GM23248 (cell line): ENCODE measurements around the gene GP1BA. TPM values are rescaled to one million over a fixed set of nuclear protein-coding genes. Genes with fewer than 3 reads are reported as not detected.

Source experiments
- DNase-seq: peaks from one replicate; pipeline ENCODE4 v3.0.0-alpha.2; 2015
- H2AFZ ChIP-seq: fragments of 200-600 bp; sonication (generic); 2 replicates; pipeline ENCODE4 v1.6.1; 2016; ENCODE audit warnings: antibody characterized with exemption
- H3F3A ChIP-seq: fragments of 200-600 bp; sonication (generic); 2 replicates; pipeline ENCODE4 v1.6.1; 2016; ENCODE audit warnings: mild to moderate bottlenecking, antibody characterized with exemption, mixed run types; ENCODE audit not compliant: insufficient read depth
- H3K27ac ChIP-seq: fragments of 200-600 bp; sonication (generic); 2 replicates; pipeline ENCODE4 v1.5.1; 2016; ENCODE audit warnings: mild to moderate bottlenecking
- H3K27me3 ChIP-seq: fragments of 200-600 bp; sonication (generic); replicated peaks from 2 replicates; pipeline ENCODE4 v1.6.1; 2016; ENCODE audit warnings: mild to moderate bottlenecking; ENCODE audit not compliant: insufficient read depth
- H3K36me3 ChIP-seq: fragments of 200-600 bp; sonication (generic); 2 replicates; pipeline ENCODE4 v1.6.1; 2016; ENCODE audit warnings: low read depth, mild to moderate bottlenecking
- H3K4me1 ChIP-seq: fragments of 200-600 bp; sonication (generic); 2 replicates; pipeline ENCODE4 v1.6.1; 2016; ENCODE audit warnings: mild to moderate bottlenecking; ENCODE audit not compliant: insufficient read depth
- H3K4me2 ChIP-seq: fragments of 200-600 bp; sonication (generic); one replicate; pipeline ENCODE4 v1.6.1; 2016; ENCODE audit warnings: mild to moderate bottlenecking; ENCODE audit not compliant: unreplicated experiment
- H3K4me3 ChIP-seq: fragments of 200-600 bp; sonication (generic); 2 replicates; pipeline ENCODE4 v1.5.1; 2016; ENCODE audit warnings: mild to moderate bottlenecking
- H3K79me2 ChIP-seq: fragments of 200-600 bp; sonication (generic); 2 replicates; pipeline ENCODE4 v1.6.1; 2016; ENCODE audit warnings: mild to moderate bottlenecking; ENCODE audit not compliant: insufficient read depth
- H3K9ac ChIP-seq: fragments of 200-600 bp; sonication (generic); 2 replicates; pipeline ENCODE4 v1.6.1; 2016; ENCODE audit warnings: mild to moderate bottlenecking
- H3K9me2 ChIP-seq: fragments of 200-600 bp; sonication (generic); 2 replicates; pipeline ENCODE4 v1.6.1; 2016; ENCODE audit warnings: mixed run types, mild to moderate bottlenecking, moderate library complexity; ENCODE audit not compliant: insufficient read depth
- H3K9me3 ChIP-seq: fragments of 200-600 bp; sonication (generic); one replicate; pipeline ENCODE4 v1.6.1; 2017; ENCODE audit warnings: low read depth
- H4K20me1 ChIP-seq: fragments of 200-600 bp; sonication (generic); 2 replicates; pipeline ENCODE4 v1.6.0; 2016; ENCODE audit not compliant: insufficient read depth
- EZH2 ChIP-seq: fragments of 200-600 bp; sonication (generic); IDR thresholded peaks from 2 replicates; pipeline ENCODE4 v1.6.1; 2018; ENCODE audit warnings: antibody characterized with exemption, mild to moderate bottlenecking; ENCODE audit not compliant: insufficient read depth, poor library complexity, severe bottlenecking
- EZH2phosphoT487 ChIP-seq: fragments of 200-600 bp; sonication (generic); IDR thresholded peaks from 2 replicates; pipeline ENCODE4 v1.6.1; 2018; ENCODE audit warnings: antibody characterized with exemption, moderate library complexity, mild to moderate bottlenecking, low read depth; ENCODE audit not compliant: insufficient read depth
- WGBS, 2 experiments: methylation state at CpG; one replicate each; pipeline ENCODE4 v1.1.6; 2015 to 2017; ENCODE audit warnings: low lambda C conversion rate in 2 of 2, low coverage in 1 of 2; ENCODE audit errors: missing lambda C conversion rate in 2 of 2; 5-methylcytosine and 5-hydroxymethylcytosine counted together
- in situ Hi-C: fragments of 300-500 bp; cut with MboI; formaldehyde crosslinking; loops from 2 replicates; pipeline ENCODE4 v1.15.0; 2020
- polyA plus RNA-seq: library from polyadenylated mRNA; unstranded; fragments of >200 nt; fragmentation: Nextera tagmentation; extraction: Ambion mirVana; gene quantifications from 2 replicates; pipeline ENCODE4 v1.2.1, GENCODE V29; 2016
- total RNA-seq: library from RNA; depleted of rRNA; stranded (reverse); fragments of >200 nt; shearing (Covaris generic); gene quantifications from 2 replicates; pipeline ENCODE4 v1.2.3, GENCODE V29; 2014

GP1BA gene
- total and polyA plus RNA-seq, 2 experiments from 2014 or later: 0.18 TPM; not detected in 1

DNA sequence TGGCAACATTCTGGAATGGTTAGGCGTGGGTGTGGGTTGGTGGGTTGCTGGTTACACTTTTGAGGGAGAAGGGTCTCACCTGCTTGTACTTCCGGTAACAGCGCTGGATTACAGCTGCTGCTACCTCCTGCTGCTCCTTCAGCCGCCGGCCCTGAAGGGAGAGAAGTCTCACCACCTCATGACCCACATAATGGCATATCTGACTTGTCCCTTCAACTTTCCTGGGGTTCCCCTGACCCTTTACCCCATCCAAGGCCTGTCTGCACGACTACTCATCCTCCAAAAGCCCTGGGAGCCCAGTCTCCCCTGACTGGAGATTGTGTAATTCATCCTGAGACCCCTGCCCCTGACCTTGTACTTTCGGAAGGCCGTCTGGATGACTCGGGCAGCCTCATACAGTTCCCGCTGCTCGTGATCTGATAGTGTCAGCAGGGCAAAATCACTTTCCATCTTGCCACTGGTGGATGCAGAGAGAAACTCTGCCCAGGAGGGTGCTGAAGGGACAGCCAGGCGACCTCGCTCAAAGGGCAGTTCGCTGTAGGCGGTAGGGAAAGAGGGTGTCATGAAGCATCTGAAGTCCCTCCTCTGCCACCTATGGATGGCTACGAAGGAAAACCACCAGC lies 37.6 kb downstream of the GP1BA start:
- no peaks in the 10 kb centered on the region for H3K27me3 ChIP-seq
- 81 to 82% methylated on average over 16 of the region's 16 CpGs for WGBS, 2 experiments
- in situ Hi-C loops: no loop called here
- H3K4me3 ChIP-seq: no peak overlapping the region; the same call in 1 of the 2 replicates
- H3K4me1 ChIP-seq: peaks cover 24% of the 10 kb centered on the region
- peak; percentile 65 for DNase-seq
- peak overlapping the region; percentile 96 for H3K27ac ChIP-seq
- no peak overlapping the region for H2AFZ ChIP-seq
- H3K9me3 ChIP-seq: no peaks in the 10 kb centered on the region
- H3K9ac ChIP-seq: peak overlapping the region; percentile 91
- TF ChIP-seq EZH2 (no peak), EZH2phosphoT487 (no peak)
- no peaks in the 10 kb centered on the region; the same call in 1 of the 2 replicates for H3K36me3 ChIP-seq
- H4K20me1 ChIP-seq: no peaks in the 10 kb centered on the region
- no peaks in the 10 kb centered on the region for H3K9me2 ChIP-seq
- peaks cover 15% of the 10 kb centered on the region for H3K79me2 ChIP-seq
- H3K4me2 ChIP-seq: peak overlapping the region; percentile 87
- peaks cover 45% of the 10 kb centered on the region for H3F3A ChIP-seq

DNA sequence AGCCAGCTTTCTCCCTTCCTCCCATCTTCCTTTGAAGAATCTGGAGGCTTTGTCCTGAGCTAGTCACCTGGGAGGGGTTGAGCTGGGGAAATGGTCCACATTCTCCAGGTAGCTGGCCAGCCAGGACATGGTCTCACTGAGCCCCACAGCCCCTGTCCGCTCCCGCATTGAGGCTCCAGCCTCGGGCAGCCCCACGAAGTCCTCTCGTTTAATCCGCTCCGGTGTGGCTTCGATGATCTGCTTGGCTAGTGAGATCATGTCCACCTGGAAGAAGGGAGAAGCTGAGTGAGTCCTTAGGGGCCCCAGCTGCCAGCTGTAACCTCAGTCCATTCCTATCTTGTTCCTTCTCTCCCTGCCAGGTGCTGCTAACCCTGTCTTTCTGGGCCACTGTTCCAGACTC lies 38.2 kb downstream of the GP1BA start:
- Histone ChIP-seq H4K20me1 (no peaks in the 10 kb centered on the region), H3K4me2 (no peak overlapping the region), H2AFZ (no peak overlapping the region), H3K4me3 (no peak overlapping the region), H3K9me3 (no peaks in the 10 kb centered on the region), H3K9ac (peak overlapping the region; percentile 91), H3K79me2 (peaks cover 9% of the 10 kb centered on the region), H3F3A (peaks cover 45% of the 10 kb centered on the region), H3K27ac (peak overlapping the region; percentile 96), H3K4me1 (peaks cover 24% of the 10 kb centered on the region), H3K9me2 (no peaks in the 10 kb centered on the region), H3K27me3 (no peaks in the 10 kb centered on the region), H3K36me3 (no peaks in the 10 kb centered on the region; the same call in 1 of the 2 replicates)
- in situ Hi-C loops: no loop called here
- DNase-seq: no peak
- 93 to 95% methylated on average over 8 of the region's 8 CpGs for WGBS, 2 experiments
- no peak for TF ChIP-seq EZH2
- no peak for TF ChIP-seq EZH2phosphoT487

DNA sequence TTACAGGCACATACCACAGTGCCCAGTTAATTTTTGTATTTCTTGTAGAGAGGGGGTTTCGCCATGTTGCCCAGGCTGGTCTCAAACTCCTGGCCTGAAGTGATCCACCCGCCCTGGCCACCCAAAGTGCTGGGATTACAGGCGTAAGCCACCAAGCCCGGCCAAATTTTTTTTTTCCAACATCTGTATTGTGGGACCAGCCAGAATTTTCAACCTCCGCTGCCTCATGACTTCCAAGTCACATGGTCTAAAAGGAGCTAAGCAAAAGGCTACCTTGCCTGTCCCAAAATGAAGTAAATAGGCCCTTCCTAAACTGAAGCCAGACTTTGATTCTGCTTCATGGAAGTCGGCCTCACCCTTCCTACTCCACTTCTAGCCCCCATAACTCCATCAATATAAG lies 39.7 kb downstream of the GP1BA start:
- peaks cover 7% of the 10 kb centered on the region for H3K36me3 ChIP-seq
- H4K20me1 ChIP-seq: no peaks in the 10 kb centered on the region

DNA sequence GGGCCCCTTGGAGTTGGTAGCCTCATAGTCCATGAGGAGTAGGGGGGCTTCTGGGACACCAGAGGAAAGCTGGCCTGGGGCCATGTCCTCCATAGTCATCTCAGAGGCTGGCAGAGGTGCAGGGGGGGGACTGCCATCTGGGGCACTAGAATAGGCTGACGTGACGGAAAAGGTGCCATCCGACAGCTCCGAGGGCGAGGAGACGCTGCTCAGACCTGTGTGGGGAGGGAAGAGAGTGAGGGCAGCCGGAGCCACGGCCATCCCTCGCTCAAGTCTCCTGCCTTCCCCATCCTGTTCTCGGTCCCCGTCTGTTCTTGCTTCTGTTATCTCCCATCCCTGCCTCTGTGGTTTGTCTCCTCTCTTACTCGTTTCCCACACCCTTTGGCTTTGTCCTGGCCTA lies 40.2 kb downstream of the GP1BA start:
- H3K36me3 ChIP-seq: peaks cover 10% of the 10 kb centered on the region
- no peak overlapping the region for H2AFZ ChIP-seq
- H4K20me1 ChIP-seq: no peaks in the 10 kb centered on the region
- TF ChIP-seq EZH2 (no peak), EZH2phosphoT487 (no peak)
- WGBS, 2 experiments: 94 to 95% methylated on average over 12 of the region's 12 CpGs
- DNase-seq: no peak
- H3K4me2 ChIP-seq: no peak overlapping the region
- no peaks in the 10 kb centered on the region for H3K79me2 ChIP-seq
- H3F3A ChIP-seq: peaks cover 33% of the 10 kb centered on the region
- H3K4me3 ChIP-seq: no peak overlapping the region
- H3K9me2 ChIP-seq: no peaks in the 10 kb centered on the region
- H3K27me3 ChIP-seq: no peaks in the 10 kb centered on the region
- peaks cover 20% of the 10 kb centered on the region for H3K4me1 ChIP-seq
- in situ Hi-C loops: no loop called here
- H3K9me3 ChIP-seq: no peaks in the 10 kb centered on the region
- no peak overlapping the region for H3K9ac ChIP-seq
- no peak overlapping the region for H3K27ac ChIP-seq

More for the DNA sequence above, 39.7 kb downstream of the GP1BA start:
- Histone ChIP-seq H3K4me2 (no peak overlapping the region), H3K9me3 (no peaks in the 10 kb centered on the region), H2AFZ (no peak overlapping the region), H3K9me2 (no peaks in the 10 kb centered on the region), H3F3A (peaks cover 34% of the 10 kb centered on the region), H3K79me2 (no peaks in the 10 kb centered on the region), H3K27me3 (no peaks in the 10 kb centered on the region), H3K27ac (no peak overlapping the region), H3K4me3 (no peak overlapping the region), H3K9ac (no peak overlapping the region), H3K4me1 (peaks cover 20% of the 10 kb centered on the region)
- WGBS, 2 experiments: 83 to 85% methylated on average over 6 of the region's 6 CpGs
- TF ChIP-seq EZH2: no peak
- no peak for TF ChIP-seq EZH2phosphoT487
- in situ Hi-C loops: no loop called here
- DNase-seq: no peak

DNA sequence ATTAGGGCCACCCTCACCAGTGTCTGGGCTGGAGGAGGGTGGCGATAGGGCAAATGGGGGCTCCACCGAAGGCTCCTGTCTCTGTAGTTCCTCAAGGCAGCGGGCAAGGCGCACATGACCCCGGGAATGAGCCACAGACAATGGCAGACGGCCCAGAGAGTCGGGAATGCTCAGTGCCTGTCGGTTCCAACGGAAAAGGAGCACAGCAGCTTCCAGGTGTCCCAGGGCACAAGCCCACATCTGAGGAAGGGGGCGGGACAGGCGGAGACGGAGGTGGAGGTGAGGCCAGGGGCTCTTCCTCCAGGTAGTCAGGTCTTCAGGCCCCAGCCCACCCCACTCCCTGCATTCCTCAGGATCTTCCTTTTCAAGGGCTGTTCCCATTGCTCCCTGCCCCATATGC lies 40.7 kb downstream of the GP1BA start:
- no peaks in the 10 kb centered on the region for H4K20me1 ChIP-seq
- H3K4me3 ChIP-seq: no peak overlapping the region
- no peaks in the 10 kb centered on the region for H3K9me2 ChIP-seq
- no peak overlapping the region for H2AFZ ChIP-seq
- H3K79me2 ChIP-seq: no peaks in the 10 kb centered on the region
- H3K4me2 ChIP-seq: no peak overlapping the region
- TF ChIP-seq EZH2 (no peak), EZH2phosphoT487 (no peak)
- 82 to 86% methylated on average over 12 of the region's 12 CpGs for WGBS, 2 experiments
- peaks cover 33% of the 10 kb centered on the region for H3F3A ChIP-seq
- no peaks in the 10 kb centered on the region for H3K27me3 ChIP-seq
- H3K4me1 ChIP-seq: peaks cover 20% of the 10 kb centered on the region
- H3K9me3 ChIP-seq: no peaks in the 10 kb centered on the region
- in situ Hi-C loops: no loop called here
- H3K27ac ChIP-seq: no peak overlapping the region
- peaks cover 14% of the 10 kb centered on the region for H3K36me3 ChIP-seq
- DNase-seq: no peak
- H3K9ac ChIP-seq: no peak overlapping the region
